Measurements from ENCODE around the gene TARS3. TPM values are rescaled to one million over a fixed set of nuclear protein-coding genes. Genes with fewer than 3 reads are reported as not detected.
"Not testable (repeated sequence)": the region's sequence is repeated elsewhere in the genome, so short reads cannot be mapped to it uniquely, and the experiment has no call there.

TARS3 gene
- total and polyA plus RNA-seq, 3 donors from 2014 or later, result 10.3 to 40.2 (median 25.0) TPM

DNA sequence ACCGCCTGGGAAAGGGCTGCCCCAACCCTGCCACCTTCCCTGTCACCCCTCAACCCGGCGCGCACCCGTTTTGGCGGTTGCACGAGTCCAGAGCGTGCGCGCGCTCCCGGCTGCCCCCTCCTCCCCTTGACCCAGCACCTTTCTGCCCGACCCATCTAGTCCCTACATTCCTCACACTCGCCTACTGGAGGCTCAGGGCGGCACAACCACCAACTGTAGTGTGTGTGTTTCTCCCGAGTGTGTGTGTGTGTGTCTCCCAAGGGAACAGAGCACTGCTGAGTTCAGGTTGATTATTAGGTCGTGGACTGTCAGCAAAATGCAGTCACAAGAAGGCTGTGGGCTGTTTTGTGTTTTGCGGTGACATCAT is 22.4 kb upstream of the TARS3 start:
- no CpG with 5 or more reads among the region's 18 CpGs for WGBS, 2 donors
- H3K4me3 ChIP-seq; H3K27me3 ChIP-seq; intact Hi-C loops (cut with DNase I; ENCODE audit: low total_unique reads); H3K9me3 ChIP-seq; H3K4me1 ChIP-seq; DNase-seq; H3K36me3 ChIP-seq (ENCODE audit: low read depth, missing control alignments); H3K27ac ChIP-seq: not testable (repeated sequence)

DNA sequence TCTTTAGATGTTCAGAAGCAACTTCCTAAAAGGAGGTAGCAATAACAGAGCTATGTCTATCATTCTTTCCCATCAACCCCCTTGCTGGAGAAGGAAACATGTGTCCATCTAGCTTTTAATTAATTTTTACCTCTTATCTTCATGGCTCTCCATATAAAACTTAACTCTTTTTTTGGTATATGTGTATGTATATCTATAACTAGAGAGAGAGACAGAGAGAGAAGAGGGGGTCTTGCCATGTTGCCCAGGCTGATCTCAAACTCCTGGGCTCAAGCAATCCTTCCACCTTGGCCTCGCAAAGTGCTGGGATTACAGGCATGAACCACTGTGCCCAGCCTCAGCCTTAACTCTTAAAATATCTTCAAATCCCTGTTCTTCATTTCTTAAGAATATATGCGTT is 10.6 kb upstream of the TARS3 start:
- H3K36me3 ChIP-seq (ENCODE audit: low read depth, missing control alignments); H3K4me1 ChIP-seq: not testable (repeated sequence)

DNA sequence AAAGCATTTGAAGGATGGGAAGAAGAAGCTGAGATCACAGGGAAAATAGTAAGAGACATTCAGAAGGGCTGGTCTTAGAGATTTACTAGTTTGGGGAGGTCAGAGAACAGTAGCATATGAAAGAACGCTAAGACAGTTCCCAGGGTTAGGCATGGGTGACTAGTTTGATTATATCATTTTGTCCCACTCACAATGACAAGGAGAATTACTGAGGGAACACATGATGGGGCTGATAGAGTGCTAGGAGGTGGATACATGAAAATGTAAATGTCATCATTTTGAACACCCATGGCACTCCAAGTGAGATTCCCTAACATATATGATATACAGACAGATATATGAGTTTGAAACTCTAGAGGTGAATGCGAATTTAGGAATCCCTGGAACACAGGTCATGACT is 9.3 kb upstream of the TARS3 start:
- Histone ChIP-seq H3K27me3 (no peaks in the 10 kb centered on the region), H3K4me1 (no peaks in the 10 kb centered on the region), H3K4me3 (no peak overlapping the region), H3K9me3 (no peaks in the 10 kb centered on the region), H3K36me3 (ENCODE audit: low read depth, missing control alignments) (no peaks in the 10 kb centered on the region), H3K27ac (no peak overlapping the region)
- 88% methylated on average over 2 of the region's 2 CpGs for WGBS, 2 donors
- no peak for TF ChIP-seq POLR2A (IDR thresholded peaks at IDR 0.05)
- TF ChIP-seq, protein P1, sequence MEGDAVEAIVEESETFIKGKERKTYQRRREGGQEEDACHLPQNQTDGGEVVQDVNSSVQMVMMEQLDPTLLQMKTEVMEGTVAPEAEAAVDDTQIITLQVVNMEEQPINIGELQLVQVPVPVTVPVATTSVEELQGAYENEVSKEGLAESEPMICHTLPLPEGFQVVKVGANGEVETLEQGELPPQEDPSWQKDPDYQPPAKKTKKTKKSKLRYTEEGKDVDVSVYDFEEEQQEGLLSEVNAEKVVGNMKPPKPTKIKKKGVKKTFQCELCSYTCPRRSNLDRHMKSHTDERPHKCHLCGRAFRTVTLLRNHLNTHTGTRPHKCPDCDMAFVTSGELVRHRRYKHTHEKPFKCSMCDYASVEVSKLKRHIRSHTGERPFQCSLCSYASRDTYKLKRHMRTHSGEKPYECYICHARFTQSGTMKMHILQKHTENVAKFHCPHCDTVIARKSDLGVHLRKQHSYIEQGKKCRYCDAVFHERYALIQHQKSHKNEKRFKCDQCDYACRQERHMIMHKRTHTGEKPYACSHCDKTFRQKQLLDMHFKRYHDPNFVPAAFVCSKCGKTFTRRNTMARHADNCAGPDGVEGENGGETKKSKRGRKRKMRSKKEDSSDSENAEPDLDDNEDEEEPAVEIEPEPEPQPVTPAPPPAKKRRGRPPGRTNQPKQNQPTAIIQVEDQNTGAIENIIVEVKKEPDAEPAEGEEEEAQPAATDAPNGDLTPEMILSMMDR (IDR thresholded peaks at IDR 0.05), result no peak
- DNase-seq, result no peak
- intact Hi-C loops (cut with DNase I; ENCODE audit: low total_unique reads), result no loop called here

More for the DNA sequence above, 10.6 kb upstream of the TARS3 start:
- H3K27me3 ChIP-seq; H3K27ac ChIP-seq; H3K4me3 ChIP-seq; DNase-seq; H3K9me3 ChIP-seq; intact Hi-C loops (cut with DNase I; ENCODE audit: low total_unique reads): not testable (repeated sequence)
- WGBS, 2 donors, result 96 to 97% methylated on average over 2 of the region's 2 CpGs

DNA sequence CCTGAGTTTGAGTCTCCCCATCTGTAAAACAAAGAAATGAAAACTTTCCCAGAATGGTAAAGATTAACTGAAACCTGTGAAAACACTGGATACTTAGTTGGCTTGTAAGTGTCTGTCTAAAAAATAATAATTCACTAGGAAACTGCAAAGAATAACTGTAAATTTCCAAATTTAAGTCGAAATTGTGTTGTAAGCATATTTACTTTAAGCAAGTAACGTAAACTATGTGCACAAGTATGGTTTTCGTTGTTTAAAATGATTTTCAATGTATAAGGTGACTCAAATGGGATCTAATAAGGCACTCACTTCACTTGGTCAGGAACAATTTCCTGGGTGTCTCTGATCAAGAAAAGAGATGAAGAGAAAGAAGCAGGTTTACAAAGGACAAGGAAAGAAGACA is 8.5 kb upstream of the TARS3 start:
- no peak overlapping the region for H3K4me3 ChIP-seq
- intact Hi-C loops (cut with DNase I; ENCODE audit: low total_unique reads), result no loop called here
- 92 to 93% methylated on average over 3 of the region's 3 CpGs for WGBS, 2 donors
- TF ChIP-seq POLR2A (IDR thresholded peaks at IDR 0.05), result no peak
- TF ChIP-seq, protein P1 (IDR thresholded peaks at IDR 0.05), result no peak
- no peak for DNase-seq
- H3K27ac ChIP-seq, result no peak overlapping the region
- H3K9me3 ChIP-seq, result no peaks in the 10 kb centered on the region
- H3K27me3 ChIP-seq, result no peaks in the 10 kb centered on the region
- no peaks in the 10 kb centered on the region for H3K36me3 ChIP-seq (ENCODE audit: low read depth, missing control alignments)
- H3K4me1 ChIP-seq, result no peaks in the 10 kb centered on the region

DNA sequence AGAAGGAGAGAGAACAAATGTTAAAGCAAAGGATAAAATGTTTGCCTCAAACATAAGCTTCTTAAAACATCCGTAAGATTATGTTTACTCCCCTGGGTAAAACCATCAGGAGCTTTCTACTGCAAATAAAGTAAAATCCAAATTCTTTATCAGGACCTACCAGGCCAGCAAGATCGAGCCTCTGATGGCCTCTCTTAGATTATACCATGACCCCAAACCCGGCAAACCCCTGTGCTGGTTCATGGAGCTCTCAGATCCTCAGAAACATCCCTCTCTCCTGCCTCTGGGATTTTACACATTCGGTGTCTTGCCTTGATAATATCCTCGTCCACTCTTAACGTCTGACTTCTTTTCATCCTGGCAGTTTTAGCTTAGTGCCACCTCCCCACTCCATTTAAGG is 7.5 kb upstream of the TARS3 start:
- H3K36me3 ChIP-seq (ENCODE audit: low read depth, missing control alignments), result no peaks in the 10 kb centered on the region
- DNase-seq, result no peak
- H3K9me3 ChIP-seq, result no peaks in the 10 kb centered on the region
- TF ChIP-seq POLR2A (IDR thresholded peaks at IDR 0.05), result no peak
- TF ChIP-seq, protein P1 (IDR thresholded peaks at IDR 0.05), result no peak
- 69 to 71% methylated on average over 6 of the region's 6 CpGs for WGBS, 2 donors
- no peaks in the 10 kb centered on the region for H3K4me1 ChIP-seq
- intact Hi-C loops (cut with DNase I; ENCODE audit: low total_unique reads), result no loop called here
- no peak overlapping the region for H3K4me3 ChIP-seq
- H3K27me3 ChIP-seq, result no peaks in the 10 kb centered on the region
- H3K27ac ChIP-seq, result no peak overlapping the region

DNA sequence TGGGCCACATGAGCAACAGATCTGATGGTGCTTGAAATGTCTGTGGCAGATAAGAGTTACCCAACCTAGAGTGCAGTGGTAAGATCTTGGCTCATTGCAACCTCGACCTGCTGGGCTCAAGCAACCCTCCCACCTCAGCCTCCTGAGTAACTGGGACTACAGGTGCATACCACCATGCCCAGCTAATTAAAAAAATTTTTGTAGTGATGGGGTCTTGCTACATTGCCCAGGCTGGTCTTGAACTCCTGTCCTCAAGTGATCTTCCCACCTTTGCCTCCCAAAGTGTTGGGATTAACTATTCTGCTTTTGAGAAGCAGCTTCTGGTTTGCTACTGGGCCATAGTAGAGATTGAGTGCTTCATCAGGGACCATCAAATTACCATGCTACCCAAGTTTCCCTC is 2.9 kb upstream of the TARS3 start:
- TF ChIP-seq, protein P1 (IDR thresholded peaks at IDR 0.05), result no peak
- Histone ChIP-seq H3K27me3 (no peaks in the 10 kb centered on the region), H3K27ac (no peak overlapping the region), H3K4me1 (peaks cover 11% of the 10 kb centered on the region), H3K4me3 (no peak overlapping the region), H3K9me3 (no peaks in the 10 kb centered on the region), H3K36me3 (ENCODE audit: low read depth, missing control alignments) (no peaks in the 10 kb centered on the region)
- intact Hi-C loops (cut with DNase I; ENCODE audit: low total_unique reads), result no loop called here
- no peak for DNase-seq
- 81 to 85% methylated on average over 1 of the region's 1 CpG for WGBS, 2 donors

All from testis (tissue), 3 donors.